GM12801 (cell line): ENCODE results near the gene PID1.

Experiments
- TF ChIP-seq, protein P1 (sequence below): IDR thresholded peaks from one replicate; pipeline ENCODE4 v1.5.1; 2011; ENCODE audit warnings: control low read depth; ENCODE audit not compliant: insufficient read length; ENCODE audit errors: extremely low read depth

PID1 gene

DNA sequence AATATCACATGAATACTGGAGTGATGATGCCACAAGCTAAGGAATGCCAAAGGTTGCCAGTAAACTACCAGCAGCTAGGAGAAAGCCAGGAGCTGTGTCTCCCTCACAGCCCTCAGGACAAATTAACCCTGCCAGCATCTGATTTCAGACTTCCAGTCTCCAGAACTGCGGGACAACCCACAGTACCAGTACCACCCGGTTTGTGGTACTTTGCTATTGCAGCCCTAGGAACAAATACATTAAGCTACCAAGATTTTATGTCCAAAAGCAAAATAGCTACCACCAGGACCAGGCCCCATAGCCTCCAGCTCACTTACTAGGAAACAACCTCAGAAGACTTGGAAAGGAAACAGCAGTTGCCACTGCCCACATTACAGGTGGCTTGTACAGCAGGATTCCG lies 10.0 kb downstream of the PID1 start:
- TF ChIP-seq, protein P1, sequence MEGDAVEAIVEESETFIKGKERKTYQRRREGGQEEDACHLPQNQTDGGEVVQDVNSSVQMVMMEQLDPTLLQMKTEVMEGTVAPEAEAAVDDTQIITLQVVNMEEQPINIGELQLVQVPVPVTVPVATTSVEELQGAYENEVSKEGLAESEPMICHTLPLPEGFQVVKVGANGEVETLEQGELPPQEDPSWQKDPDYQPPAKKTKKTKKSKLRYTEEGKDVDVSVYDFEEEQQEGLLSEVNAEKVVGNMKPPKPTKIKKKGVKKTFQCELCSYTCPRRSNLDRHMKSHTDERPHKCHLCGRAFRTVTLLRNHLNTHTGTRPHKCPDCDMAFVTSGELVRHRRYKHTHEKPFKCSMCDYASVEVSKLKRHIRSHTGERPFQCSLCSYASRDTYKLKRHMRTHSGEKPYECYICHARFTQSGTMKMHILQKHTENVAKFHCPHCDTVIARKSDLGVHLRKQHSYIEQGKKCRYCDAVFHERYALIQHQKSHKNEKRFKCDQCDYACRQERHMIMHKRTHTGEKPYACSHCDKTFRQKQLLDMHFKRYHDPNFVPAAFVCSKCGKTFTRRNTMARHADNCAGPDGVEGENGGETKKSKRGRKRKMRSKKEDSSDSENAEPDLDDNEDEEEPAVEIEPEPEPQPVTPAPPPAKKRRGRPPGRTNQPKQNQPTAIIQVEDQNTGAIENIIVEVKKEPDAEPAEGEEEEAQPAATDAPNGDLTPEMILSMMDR, result no peak

DNA sequence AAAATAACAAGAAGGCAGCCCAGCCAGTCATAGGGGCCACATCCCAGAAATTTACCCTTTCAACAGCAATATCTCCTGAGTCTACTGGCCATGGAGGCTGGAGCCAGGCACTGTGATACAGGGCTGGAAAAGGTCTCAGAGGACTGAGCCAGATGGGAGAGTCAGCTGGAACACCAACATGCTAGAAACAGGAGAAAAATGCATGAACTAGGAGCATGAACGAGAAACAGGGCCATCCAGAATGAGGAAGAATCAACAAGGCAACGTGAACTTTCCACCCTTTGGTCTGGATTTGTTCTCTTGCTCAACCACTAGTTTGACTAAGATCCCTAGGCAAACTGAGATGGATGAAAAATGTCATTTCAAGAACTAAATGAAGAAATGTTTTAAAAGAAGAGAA lies 13.1 kb downstream of the PID1 start:
- TF ChIP-seq, protein P1, result no peak

DNA sequence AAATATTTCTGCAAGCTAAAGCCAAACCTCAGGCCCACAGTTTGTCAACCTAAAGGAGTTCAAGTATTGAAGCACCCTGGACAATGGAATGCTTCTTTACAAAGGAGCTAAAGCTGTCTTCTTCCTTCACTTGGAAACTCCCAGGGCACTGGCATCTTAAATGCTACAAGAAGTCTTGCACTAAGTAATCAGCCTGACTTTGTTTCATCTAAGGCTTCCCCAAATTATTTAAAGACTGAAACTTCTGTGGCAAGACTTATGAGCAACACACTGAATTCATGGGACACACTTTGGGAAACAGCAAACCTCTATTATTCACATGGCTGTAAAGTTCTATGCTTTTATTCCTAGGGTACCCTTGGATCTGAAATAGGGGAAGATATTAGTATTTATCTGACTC lies 14.7 kb downstream of the PID1 start:
- TF ChIP-seq, protein P1, result no peak

DNA sequence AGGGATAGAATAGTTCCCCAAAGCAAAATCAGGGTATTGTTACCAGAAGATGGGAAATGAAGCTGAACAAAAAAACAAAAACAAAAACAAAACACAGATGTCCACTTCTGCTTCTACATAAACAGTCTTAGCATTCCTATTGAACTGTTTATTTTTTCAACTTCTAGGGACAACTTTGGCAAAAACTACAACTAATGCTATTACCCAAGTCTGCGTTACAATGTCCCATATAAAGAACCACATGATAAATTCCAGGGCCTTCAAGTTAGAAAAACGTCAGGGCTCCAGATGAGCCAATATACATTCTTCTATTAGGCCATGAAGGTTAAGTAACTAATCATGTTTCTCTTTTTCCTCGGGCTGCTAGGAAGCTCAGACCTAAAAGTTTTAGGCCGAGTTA lies 16.9 kb downstream of the PID1 start:
- TF ChIP-seq, protein P1, result no peak

DNA sequence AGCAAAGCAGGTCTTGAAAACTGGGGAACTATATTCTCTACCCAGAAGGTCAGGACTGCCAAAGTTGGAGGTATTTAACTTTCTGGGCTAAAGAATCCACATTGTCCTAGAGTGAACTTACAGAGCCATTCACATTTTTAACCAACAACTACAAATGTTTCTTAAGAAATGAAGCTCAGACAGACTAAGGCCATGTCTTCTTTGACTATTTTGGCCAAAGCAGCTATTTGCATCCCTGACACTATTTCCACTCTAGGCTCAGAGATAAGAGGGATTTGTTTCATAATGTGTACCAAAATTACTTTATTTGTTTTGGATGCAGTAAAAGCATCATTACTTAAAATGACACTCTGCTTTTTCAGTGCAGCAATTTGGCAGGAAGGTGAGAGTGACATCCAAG lies 18.1 kb downstream of the PID1 start:
- TF ChIP-seq, protein P1, result no peak

DNA sequence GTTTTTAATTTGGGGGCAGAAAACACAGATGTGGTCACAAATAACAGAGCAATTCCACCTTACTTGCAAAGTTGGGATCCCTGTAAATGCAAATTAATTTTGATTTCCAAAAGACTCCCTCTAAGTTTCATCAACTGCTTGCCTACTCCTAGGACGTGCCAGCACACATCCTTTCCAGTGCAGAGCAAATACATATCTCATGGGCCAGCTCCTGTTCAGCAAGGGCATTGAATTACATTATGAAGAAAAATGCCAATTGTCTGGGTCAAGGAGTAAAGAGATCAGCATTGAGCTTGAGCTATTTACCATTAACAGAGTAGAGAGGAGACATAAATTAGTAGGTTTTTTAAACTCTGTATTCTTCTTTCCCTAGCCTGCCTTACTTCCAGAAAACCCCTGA lies 18.8 kb downstream of the PID1 start:
- TF ChIP-seq, protein P1, result no peak

DNA sequence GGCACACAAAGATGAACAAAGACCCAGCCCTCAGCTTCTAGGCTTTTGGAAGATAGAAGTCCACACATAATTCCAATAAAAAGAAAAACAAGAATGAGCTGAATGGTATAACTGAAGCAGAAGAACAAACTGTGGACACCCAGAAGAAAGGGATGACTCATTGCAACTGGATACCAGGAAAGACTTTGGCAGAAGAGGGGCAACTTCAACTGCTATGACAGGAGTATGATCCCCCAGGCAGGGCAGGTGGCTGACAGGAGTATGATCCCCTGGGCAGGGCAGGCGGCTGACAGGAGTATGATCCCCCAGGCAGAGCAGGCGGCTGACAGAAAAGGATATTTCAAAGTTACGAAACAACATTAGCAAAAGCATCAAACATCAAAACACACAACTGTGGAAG lies 21.6 kb downstream of the PID1 start:
- TF ChIP-seq, protein P1, result no peak

DNA sequence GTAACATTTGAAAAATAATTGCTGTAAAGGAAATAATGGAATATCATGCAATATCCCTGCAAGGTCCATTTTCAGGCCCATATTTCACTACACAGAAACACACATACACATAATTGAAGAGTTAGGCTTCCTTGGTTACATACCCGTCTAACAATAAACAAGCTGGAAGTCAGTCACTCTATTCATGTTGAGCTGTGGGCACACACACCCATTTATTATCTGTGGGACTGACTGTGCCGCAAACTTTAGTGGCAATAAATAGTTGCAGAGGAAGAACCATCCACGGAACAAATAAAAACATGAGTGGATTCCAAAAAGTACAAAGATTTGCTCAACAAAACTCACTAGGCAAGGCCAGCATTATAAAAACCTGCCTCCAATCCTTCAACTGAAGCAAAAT lies 24.8 kb downstream of the PID1 start:
- TF ChIP-seq, protein P1, result no peak
